ENCODE measurements around the gene ALDOB. TPM values are rescaled to one million over a fixed set of nuclear protein-coding genes. Genes with fewer than 3 reads are reported as not detected.
A peak's percentile ranks its signal among the peaks of the same experiment; 100 is the strongest.

ALDOB gene
- total RNA-seq, 4 donors from 2014 or later, result not detected

GRCh38 chr9:101453776-101454570 is 18.4 kb upstream of the ALDOB start:
- WGBS, 2 donors, result 80 to 86% methylated on average over 4 of the region's 4 CpGs
- Histone ChIP-seq H3K36me3 (no peaks in the 10 kb centered on the region), H3K27ac (no peak overlapping the region), H3K4me3 (no peak overlapping the region), H3K9me3 (no peaks in the 10 kb centered on the region), H3K4me1 (peaks cover 0 to 7% (median 3%) of the 10 kb centered on the region in 3 donors), H3K27me3 (peaks cover 0 to 18% (median 0%) of the 10 kb centered on the region in 4 donors)
- TF ChIP-seq POLR2A (IDR thresholded peaks at IDR 0.05) (no peak), CTCF (IDR thresholded peaks at IDR 0.05) (no peak)
- DNase-seq, result no peak
- intact Hi-C loops (cut with DNase I), result no loop called here

GRCh38 chr9:101451498-101451897 is 15.9 kb upstream of the ALDOB start:
- intact Hi-C loops (cut with DNase I), result no loop called here
- WGBS, 2 donors, result 83% methylated on average over 4 of the region's 4 CpGs; no CpG with 5 or more reads in 1 of the 2 donors
- TF ChIP-seq CTCF (IDR thresholded peaks at IDR 0.05) (no peak), POLR2A (IDR thresholded peaks at IDR 0.05) (no peak)
- no peak overlapping the region for H3K27ac ChIP-seq
- H3K36me3 ChIP-seq, result no peaks in the 10 kb centered on the region
- DNase-seq, result no peak
- H3K4me1 ChIP-seq, result peaks cover 0 to 13% (median 4%) of the 10 kb centered on the region in 3 donors
- H3K9me3 ChIP-seq, result no peaks in the 10 kb centered on the region
- peaks cover 0 to 26% (median 0%) of the 10 kb centered on the region in 4 donors for H3K27me3 ChIP-seq
- H3K4me3 ChIP-seq, result no peak overlapping the region

GRCh38 chr9:101450931-101451330 is 15.4 kb upstream of the ALDOB start:
- TF ChIP-seq CTCF (IDR thresholded peaks at IDR 0.05), result no peak
- TF ChIP-seq POLR2A (IDR thresholded peaks at IDR 0.05), result no peak
- DNase-seq, result no peak
- intact Hi-C loops (cut with DNase I), result no loop called here
- Histone ChIP-seq H3K4me1 (peaks cover 0 to 13% (median 4%) of the 10 kb centered on the region in 3 donors), H3K36me3 (no peaks in the 10 kb centered on the region), H3K27me3 (peaks cover 0 to 28% (median 0%) of the 10 kb centered on the region in 4 donors), H3K27ac (no peak overlapping the region), H3K9me3 (no peaks in the 10 kb centered on the region), H3K4me3 (no peak overlapping the region)
- 59 to 66% methylated on average over 4 of the region's 4 CpGs for WGBS, 2 donors

GRCh38 chr9:101449071-101449721 is 13.6 kb upstream of the ALDOB start:
- intact Hi-C loops (cut with DNase I), result no loop called here
- peak overlapping the region in 2 of 4 donors; percentile 35 to 69 for H3K27ac ChIP-seq

More at GRCh38 chr9:101449071-101449721, 13.6 kb upstream of the ALDOB start:
- Histone ChIP-seq H3K27me3 (peaks cover 0 to 28% (median 0%) of the 10 kb centered on the region in 4 donors), H3K9me3 (no peaks in the 10 kb centered on the region), H3K36me3 (no peaks in the 10 kb centered on the region), H3K4me3 (peak overlapping the region; percentile 38 to 78 (median 52)), H3K4me1 (peaks cover 0 to 13% (median 4%) of the 10 kb centered on the region in 3 donors)
- 1 to 3% methylated on average over 19 to 22 of the region's 40 CpGs for WGBS, 2 donors
- TF ChIP-seq POLR2A (IDR thresholded peaks at IDR 0.05) (no peak), CTCF (IDR thresholded peaks at IDR 0.05) (peak; percentile 45 to 71 (median 60))
- no peak for DNase-seq

Measured in esophagus squamous epithelium (tissue), 5 donors.